Right atrium auricular region (tissue), 2 donors: ENCODE results near the gene ADARB2. TPM values are rescaled to one million over a fixed set of nuclear protein-coding genes. Genes with fewer than 3 reads are reported as not detected.

Experiments
- DNase-seq: peaks from one replicate; pipeline ENCODE4 v3.0.0-alpha.2; 2019; ENCODE audit warnings: low spot score
- H3K27ac ChIP-seq, 2 donors: fragments of 200-600 bp; sonication (generic); 1 replicate in 1 of 2; 2 replicates in 1 of 2; pipeline ENCODE4 v1.5.1; 2016 to 2019
- H3K27me3 ChIP-seq, 2 donors: fragments of 200-600 bp; sonication (generic); one replicate each; pipeline versions ENCODE4 v1.5.1 to v1.6.0; 2017 to 2019
- H3K36me3 ChIP-seq: fragments of 200-600 bp; sonication (generic); one replicate; pipeline ENCODE4 v1.5.1; 2016
- H3K4me1 ChIP-seq, 2 donors: fragments of 200-600 bp; sonication (generic); one replicate each; pipeline versions ENCODE4 v1.5.1 to v1.6.0; 2017 to 2019
- H3K4me3 ChIP-seq, 2 donors: fragments of 200-600 bp; sonication (generic); 1 replicate in 1 of 2; 2 replicates in 1 of 2; pipeline ENCODE4 v1.5.1; 2017 to 2019; ENCODE audit warnings: mild to moderate bottlenecking in 1 of 2, moderate library complexity in 1 of 2
- H3K9me3 ChIP-seq, 2 donors: fragments of 200-600 bp; sonication (generic); one replicate each; pipeline ENCODE4 v1.5.1; 2019
- CTCF ChIP-seq, 2 donors: fragments of 200-600 bp; sonication (generic); IDR thresholded peaks; one replicate each; pipeline ENCODE4 v1.5.1; 2019; ENCODE audit warnings: antibody characterized with exemption in 2 of 2
- total RNA-seq, 2 donors: library from RNA; depleted of rRNA; stranded (reverse); fragments of >200 nt; gene quantifications; one replicate each; pipeline ENCODE4 v1.1.0, GENCODE V29; 2016

ADARB2 gene
- total RNA-seq, 2 donors from 2014 or later: 0.33 to 0.71 TPM

GRCh38 chr10:1532636-1533035 lies 204.7 kb downstream of the ADARB2 start:
- H3K4me1 ChIP-seq: no peaks in the 10 kb centered on the region
- H3K4me3 ChIP-seq: no peak overlapping the region
- H3K27ac ChIP-seq: no peak overlapping the region
- H3K36me3 ChIP-seq: no peaks in the 10 kb centered on the region
- no peak for TF ChIP-seq CTCF (IDR thresholded peaks at IDR 0.05)
- H3K9me3 ChIP-seq: no peaks in the 10 kb centered on the region
- no peak for DNase-seq
- H3K27me3 ChIP-seq: no peaks in the 10 kb centered on the region

DNA sequence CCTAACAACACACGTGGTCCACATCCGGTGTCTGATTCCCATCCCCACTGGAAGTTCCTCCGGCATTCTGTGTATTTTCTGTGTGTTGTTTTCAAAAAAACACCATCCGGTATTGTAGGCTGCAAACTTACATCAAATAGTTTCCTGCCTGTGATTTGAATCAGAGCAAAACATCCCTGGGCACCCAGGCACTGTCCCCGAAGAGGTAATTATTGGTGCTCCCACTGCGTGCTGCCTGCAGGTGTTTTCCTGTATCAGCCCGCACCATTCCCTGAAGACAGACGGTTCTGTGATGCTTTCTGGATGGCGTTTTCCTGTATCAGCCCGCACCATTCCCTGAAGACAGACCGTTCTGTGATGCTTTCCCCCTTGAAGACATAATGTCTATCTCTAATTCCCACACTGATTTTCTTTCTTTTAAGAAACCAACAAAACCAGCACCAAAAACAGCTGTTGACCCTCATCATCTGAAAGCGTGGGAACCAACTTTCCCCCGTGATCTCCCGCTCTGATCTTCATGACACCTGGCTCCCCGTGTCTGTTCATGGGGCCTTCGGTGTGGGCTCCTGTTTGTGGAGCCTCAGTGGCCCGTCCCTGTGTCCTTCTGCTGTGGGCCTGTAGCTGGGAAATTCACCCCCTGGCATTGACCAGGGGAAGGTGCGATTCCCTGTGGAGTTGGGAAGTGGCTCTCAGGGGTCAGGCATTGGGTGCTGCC lies 205.3 kb downstream of the ADARB2 start:
- H3K36me3 ChIP-seq: no peaks in the 10 kb centered on the region
- H3K4me1 ChIP-seq: no peaks in the 10 kb centered on the region
- DNase-seq: no peak
- no peak overlapping the region for H3K27ac ChIP-seq
- no peak overlapping the region for H3K4me3 ChIP-seq
- no peaks in the 10 kb centered on the region for H3K27me3 ChIP-seq
- no peak for TF ChIP-seq CTCF (IDR thresholded peaks at IDR 0.05)
- no peaks in the 10 kb centered on the region for H3K9me3 ChIP-seq

- no peaks in the 10 kb centered on the region for H3K9me3 ChIP-seq
- no peak for DNase-seq
- H3K36me3 ChIP-seq: no peaks in the 10 kb centered on the region
- H3K27me3 ChIP-seq: no peaks in the 10 kb centered on the region
- H3K27ac ChIP-seq: no peak overlapping the region
- TF ChIP-seq CTCF (IDR thresholded peaks at IDR 0.05): no peak
- H3K4me3 ChIP-seq: no peak overlapping the region
- H3K4me1 ChIP-seq: no peaks in the 10 kb centered on the region
Measured at GRCh38 chr10:1530871-1531517, 206.3 kb downstream of the ADARB2 start.

DNA sequence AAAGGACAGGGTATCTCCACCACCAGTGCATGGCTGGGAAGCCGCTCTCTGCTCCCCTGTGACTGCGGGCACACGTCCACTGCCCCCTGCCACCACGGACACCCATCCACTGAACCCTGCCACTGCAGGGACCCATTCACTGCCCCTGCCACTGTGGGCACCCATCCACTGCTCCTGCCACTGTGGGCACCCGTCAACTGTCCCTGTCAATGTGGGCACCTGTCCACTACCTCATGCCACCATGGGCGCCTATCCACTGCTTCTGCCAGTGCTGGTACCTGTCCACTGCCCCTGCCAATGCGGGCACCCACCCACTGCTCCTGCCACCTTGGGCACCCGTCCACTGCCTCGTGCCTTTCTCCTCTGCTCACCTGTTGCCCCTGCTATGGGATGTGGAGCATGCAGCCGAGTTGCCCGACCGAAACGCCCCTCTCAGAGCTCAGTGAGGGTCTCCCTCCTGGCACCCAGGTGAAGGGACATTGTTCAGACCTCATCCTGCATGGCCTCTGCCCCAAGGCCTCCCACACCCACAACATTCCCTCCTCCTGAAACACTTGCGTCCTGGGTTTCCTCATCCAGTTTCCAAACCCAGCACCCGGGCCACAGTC lies 207.4 kb downstream of the ADARB2 start:
- H3K4me3 ChIP-seq: no peak overlapping the region
- H3K36me3 ChIP-seq: no peaks in the 10 kb centered on the region
- no peaks in the 10 kb centered on the region for H3K27me3 ChIP-seq
- no peak for TF ChIP-seq CTCF (IDR thresholded peaks at IDR 0.05)
- no peaks in the 10 kb centered on the region for H3K9me3 ChIP-seq
- no peak for DNase-seq
- no peak overlapping the region for H3K27ac ChIP-seq
- H3K4me1 ChIP-seq: no peaks in the 10 kb centered on the region

GRCh38 chr10:1527951-1528350 lies 209.4 kb downstream of the ADARB2 start:
- Histone ChIP-seq H3K4me1 (no peaks in the 10 kb centered on the region), H3K36me3 (no peaks in the 10 kb centered on the region), H3K9me3 (no peaks in the 10 kb centered on the region), H3K27me3 (no peaks in the 10 kb centered on the region), H3K27ac (no peak overlapping the region), H3K4me3 (no peak overlapping the region)
- DNase-seq: no peak
- no peak for TF ChIP-seq CTCF (IDR thresholded peaks at IDR 0.05)
